Activated CD8-positive, alpha-beta memory T cell treated with anti-CD3 and anti-CD28 coated beads for 36 hours (primary cell): ENCODE results near the gene NAB1. TPM values are rescaled to one million over a fixed set of nuclear protein-coding genes. Genes with fewer than 3 reads are reported as not detected.

ENCODE experiments used
- CTCF ChIA-PET: fragments of 350-600 bp; sonication (Branson Sonifier 250); formaldehyde crosslinking; loops from one replicate; lab custom pipeline; 2021; ENCODE audit warnings: antibody characterized with exemption; lab: Charles Lee
- POLR2A ChIA-PET: fragments of 350-600 bp; sonication (Branson Sonifier 250); formaldehyde crosslinking; loops from one replicate; lab custom pipeline; 2021; ENCODE audit warnings: antibody characterized with exemption; lab: Charles Lee
- total RNA-seq, 2 experiments: library from RNA; stranded (reverse); gene quantifications; one replicate each; pipeline ENCODE4 v1.2.3, GENCODE V29; 2021

Gene NAB1
- total RNA-seq, 2 experiments from 2014 or later: 30.1 to 32.7 TPM

DNA sequence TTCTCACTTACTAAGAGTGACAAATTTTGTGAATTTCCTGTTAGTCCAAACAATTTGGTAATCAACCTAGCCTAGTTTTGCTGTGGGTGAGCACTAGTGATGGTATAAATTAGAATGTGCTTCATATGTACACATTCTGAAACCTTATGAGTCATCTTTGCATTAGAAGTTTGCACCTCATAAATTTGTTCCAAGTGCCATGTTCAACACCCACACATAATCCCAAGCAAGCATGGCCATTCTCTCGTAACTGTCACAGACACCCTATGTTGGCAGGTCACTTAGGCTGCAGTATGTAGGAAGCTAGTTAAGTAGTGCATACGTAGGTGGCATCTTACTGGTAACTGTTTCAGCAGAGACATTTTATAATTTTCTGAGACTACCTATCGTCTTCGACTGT lies 46.9 kb downstream of the NAB1 start:
- POLR2A ChIA-PET: interaction anchor here (2.3 kb wide), 1 partner anchor 26 kb away, joined by 11 read pairs; no protein-coding TSS in a partner anchor
- CTCF ChIA-PET: no interaction called here

GRCh38 chr2:190696792-190697398 lies 48.0 kb downstream of the NAB1 start:
- ChIA-PET CTCF (no interaction called here), POLR2A (no interaction called here)

DNA sequence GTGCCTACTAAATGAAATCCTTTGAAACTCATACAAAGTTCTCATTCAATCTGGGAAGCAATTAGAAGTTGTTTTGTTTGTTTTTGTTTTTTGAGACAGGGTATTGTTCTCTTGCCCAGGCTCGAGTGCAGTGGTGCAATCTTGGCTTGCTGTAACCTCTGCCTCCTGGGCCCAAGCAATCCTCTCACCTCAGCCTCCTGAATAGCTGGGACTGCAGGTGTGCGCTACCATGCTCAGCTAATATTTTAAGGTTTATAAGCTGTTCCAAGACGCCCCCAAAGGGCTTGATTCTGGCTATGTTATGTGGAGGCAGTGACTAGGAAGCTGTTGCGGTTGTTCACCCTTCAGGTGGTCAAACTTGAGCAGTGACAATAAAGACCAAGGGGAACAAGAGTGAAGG lies 48.5 kb downstream of the NAB1 start:
- ChIA-PET CTCF (no interaction called here), POLR2A (interaction anchor here (0.6 kb wide), 1 partner anchor 262 kb away, joined by 3 read pairs; no protein-coding TSS in a partner anchor)

GRCh38 chr2:190698895-190699294 lies 50.0 kb downstream of the NAB1 start:
- ChIA-PET CTCF (no interaction called here), POLR2A (no interaction called here)

- ChIA-PET CTCF (interaction anchor here (1.6 kb wide), 1 partner anchor 10 kb away, joined by 5 read pairs; no protein-coding TSS in a partner anchor), POLR2A (interaction anchor here (0.8 kb wide), 1 partner anchor 51 kb away, joined by 3 read pairs; no protein-coding TSS in a partner anchor)
These were observed 52.7 kb downstream of the NAB1 start for GRCh38 chr2:190701586-190701985.

- POLR2A ChIA-PET: interaction anchor here (0.5 kb wide), 1 partner anchor 55 kb away, joined by 3 read pairs; no protein-coding TSS in a partner anchor
- CTCF ChIA-PET: no interaction called here
These were observed 56.4 kb downstream of the NAB1 start for GRCh38 chr2:190705280-190705679.

DNA sequence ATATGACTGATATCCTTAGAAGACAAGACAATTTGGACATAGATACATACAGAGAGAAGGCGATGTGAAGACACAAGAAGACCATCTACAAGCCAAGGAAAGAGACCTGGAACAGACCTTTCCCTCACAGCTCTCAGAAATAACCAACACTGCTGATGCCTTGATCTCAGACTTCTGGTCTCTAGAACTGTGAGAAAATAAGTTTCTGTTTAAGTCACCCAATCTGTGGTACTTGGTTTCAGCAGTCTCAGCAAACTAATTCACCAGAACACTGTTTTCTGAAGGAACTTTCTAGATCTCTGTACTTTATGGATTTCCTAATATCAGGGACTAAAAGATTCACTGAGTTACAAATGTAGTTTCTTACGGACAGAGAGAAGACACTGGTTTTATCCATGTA lies 58.8 kb downstream of the NAB1 start:
- CTCF ChIA-PET: interaction anchor here (1.4 kb wide), 1 partner anchor 11 kb away, joined by 5 read pairs; no protein-coding TSS in a partner anchor

DNA sequence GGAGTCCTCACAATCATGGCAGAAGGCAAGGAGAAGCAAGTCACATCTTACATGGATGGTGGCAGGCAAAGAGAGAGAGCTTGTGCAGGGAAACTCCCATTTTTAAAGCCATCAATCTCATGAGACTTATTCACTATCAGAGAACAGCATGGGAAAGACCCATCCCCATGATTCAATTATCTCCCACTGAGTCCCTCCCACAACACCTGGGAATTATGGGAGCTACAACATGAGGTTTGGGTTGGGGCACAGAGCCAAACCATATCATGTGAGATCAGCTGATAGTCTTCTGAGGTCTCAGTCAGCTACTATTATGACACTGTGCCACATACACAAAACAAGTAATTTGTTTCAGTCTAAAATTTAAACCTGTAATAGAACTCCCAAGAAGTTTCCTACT lies 59.8 kb downstream of the NAB1 start:
- POLR2A ChIA-PET: interaction anchor here (0.6 kb wide), 1 partner anchor 172 kb away, joined by 6 read pairs; no protein-coding TSS in a partner anchor
- CTCF ChIA-PET: interaction anchor here (1.4 kb wide), 1 partner anchor 10 kb away, joined by 5 read pairs; no protein-coding TSS in a partner anchor

More for the DNA sequence above, 58.8 kb downstream of the NAB1 start:
- POLR2A ChIA-PET: no interaction called here

DNA sequence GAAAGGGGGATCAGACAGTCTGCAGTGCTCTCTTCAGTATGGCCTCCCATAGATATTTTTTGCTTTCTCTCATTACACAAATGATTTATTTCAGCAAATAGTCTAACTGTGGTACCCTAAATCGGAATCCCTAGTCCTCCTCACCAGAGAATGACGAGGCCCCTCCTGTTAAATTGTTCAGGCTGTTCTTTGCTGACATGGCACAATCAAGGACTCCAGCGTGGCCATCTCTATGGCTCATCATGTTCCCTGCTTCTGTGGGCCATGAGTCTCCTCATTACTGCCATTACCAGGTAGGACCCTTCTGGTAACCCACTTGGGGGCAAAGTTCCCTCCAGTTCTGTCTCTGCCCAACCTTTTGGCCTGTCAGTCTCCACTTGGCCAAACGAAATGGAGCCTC lies 62.2 kb downstream of the NAB1 start:
- POLR2A ChIA-PET: no interaction called here

DNA sequence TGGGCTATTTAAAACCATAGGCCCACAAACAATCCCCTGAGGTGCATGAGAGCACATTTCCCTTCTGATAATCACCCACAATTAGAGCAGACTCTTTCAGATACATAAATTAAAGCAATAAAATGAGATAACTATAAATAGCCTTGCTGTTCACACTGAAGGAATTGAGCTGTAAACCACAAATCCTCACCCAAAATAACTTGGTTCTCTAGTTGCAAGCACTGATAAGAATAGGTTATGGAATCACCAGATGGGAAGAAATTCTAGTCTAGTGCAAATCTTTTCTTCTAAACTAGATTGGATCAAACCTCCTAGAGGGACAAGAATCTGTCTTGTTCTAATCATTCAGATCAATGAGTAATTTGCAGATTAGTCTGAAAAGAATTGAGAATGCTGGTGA lies 64.6 kb downstream of the NAB1 start:
- CTCF ChIA-PET: interaction anchor here (1.0 kb wide), 1 partner anchor 9 kb away, joined by 3 read pairs; no protein-coding TSS in a partner anchor
- POLR2A ChIA-PET: interaction anchor here (0.6 kb wide), 1 partner anchor 302 kb away, joined by 6 read pairs; no protein-coding TSS in a partner anchor

More for the DNA sequence above, 62.2 kb downstream of the NAB1 start:
- CTCF ChIA-PET: no interaction called here

DNA sequence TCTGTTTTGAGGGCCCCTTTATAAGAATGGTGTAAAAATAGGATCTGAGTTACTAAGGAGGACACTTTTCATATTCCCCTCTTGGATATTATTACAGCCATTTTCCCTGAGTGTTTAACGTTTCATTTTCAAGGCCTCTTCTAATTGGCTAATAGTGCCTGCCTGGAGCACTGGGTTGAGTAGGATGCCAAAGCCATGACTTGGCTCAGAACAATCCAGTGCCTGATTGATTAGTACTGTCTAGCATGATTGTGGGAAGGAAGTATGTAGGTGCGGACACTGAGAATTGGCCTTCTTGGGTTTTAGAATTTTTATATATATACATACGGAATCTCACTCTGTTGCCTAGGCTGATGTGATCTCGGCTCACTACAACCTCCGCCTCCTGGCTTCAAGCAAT lies 66.1 kb downstream of the NAB1 start:
- ChIA-PET POLR2A (no interaction called here), CTCF (interaction anchor here (1.2 kb wide), 1 partner anchor 22 kb away, joined by 3 read pairs; no protein-coding TSS in a partner anchor)

DNA sequence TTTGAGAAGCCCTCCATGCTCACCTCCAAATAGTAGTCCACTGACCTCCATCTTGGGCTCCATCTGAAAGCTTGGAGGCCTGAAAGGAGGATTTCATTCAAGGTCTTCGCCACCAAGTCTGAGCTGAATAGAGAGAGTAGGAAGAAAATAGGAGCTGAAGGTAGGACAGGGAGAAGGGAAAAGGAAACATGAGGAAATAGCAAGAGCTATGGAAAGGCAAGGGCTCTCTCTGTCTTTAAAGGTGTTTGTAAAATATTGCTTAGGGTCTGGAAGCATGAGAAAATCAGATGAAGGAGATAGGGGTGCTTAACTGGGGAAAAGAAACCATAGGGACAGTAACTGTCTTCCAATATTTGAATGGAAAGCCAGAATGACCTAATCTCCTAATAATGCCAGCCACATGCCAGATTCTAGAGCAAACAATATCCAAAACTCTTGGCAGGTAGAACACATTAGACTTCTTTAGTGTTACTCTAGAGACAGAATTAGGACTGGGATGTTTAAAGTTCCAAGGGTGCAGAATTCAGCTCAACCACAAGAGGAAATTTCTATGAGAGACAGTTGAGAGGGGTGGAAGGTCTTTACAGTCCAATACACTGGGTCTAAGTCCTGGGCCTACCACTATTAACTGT lies 67.4 kb downstream of the NAB1 start:
- CTCF ChIA-PET: interaction anchor here (1.2 kb wide), 2 partner anchors 12 to 24 kb away, joined by 3 to 4 read pairs; no protein-coding TSS in a partner anchor

GRCh38 chr2:190717306-190717705 lies 68.4 kb downstream of the NAB1 start:
- POLR2A ChIA-PET: no interaction called here
- CTCF ChIA-PET: interaction anchor here (1.2 kb wide), 1 partner anchor 13 kb away, joined by 4 read pairs; no protein-coding TSS in a partner anchor

More for the DNA sequence above, 67.4 kb downstream of the NAB1 start:
- POLR2A ChIA-PET: interaction anchor here (0.9 kb wide), 1 partner anchor 22 kb away, joined by 4 read pairs; no protein-coding TSS in a partner anchor

DNA sequence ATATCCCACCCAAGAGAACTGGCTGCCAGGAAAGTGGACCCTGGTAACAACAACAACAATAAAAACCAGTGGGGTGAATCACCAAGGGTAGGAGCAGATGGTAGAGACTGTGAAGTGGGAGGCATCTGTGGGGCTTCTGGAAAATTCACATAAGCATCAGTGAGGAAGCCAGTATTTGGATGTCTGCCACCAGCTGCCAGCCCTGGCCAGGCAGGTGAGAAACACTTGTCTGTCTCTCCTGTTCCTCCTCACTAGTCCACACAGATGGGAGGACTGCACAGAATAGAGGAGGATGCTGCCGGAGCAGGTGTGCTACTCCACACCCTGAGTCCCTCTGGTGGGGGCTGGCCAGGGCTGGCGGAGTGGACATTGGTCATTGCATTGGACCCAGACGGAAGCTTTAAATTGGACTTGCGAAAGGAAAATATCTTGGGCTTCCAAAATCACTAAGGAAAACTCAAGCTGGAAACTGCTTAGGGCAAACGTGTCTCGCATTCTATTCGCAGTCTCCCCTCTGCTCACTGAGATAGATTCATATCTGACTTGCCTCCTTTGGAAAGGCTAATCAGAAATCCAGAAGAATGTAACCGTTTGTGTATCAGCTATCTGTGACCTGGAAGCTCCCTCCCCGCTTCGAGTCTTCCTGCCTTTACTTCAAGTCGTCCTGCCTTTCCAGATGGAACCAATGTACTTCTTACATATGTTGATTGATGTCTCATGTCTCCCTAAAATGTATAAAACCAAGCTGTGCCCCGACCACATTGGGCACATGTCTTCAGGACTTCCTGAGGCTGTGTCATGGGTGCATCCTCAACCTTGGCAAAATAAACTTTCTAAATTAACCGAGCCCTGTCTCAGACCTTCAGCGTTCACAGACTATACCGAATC lies 69.1 kb downstream of the NAB1 start:
- ChIA-PET CTCF (interaction anchor here (1.3 kb wide), 1 partner anchor 10 kb away, joined by 5 read pairs; no protein-coding TSS in a partner anchor), POLR2A (interaction anchor here (0.7 to 1.1 kb wide), 2 partner anchors 39 to 71 kb away, joined by 3 to 5 read pairs; no protein-coding TSS in a partner anchor)

DNA sequence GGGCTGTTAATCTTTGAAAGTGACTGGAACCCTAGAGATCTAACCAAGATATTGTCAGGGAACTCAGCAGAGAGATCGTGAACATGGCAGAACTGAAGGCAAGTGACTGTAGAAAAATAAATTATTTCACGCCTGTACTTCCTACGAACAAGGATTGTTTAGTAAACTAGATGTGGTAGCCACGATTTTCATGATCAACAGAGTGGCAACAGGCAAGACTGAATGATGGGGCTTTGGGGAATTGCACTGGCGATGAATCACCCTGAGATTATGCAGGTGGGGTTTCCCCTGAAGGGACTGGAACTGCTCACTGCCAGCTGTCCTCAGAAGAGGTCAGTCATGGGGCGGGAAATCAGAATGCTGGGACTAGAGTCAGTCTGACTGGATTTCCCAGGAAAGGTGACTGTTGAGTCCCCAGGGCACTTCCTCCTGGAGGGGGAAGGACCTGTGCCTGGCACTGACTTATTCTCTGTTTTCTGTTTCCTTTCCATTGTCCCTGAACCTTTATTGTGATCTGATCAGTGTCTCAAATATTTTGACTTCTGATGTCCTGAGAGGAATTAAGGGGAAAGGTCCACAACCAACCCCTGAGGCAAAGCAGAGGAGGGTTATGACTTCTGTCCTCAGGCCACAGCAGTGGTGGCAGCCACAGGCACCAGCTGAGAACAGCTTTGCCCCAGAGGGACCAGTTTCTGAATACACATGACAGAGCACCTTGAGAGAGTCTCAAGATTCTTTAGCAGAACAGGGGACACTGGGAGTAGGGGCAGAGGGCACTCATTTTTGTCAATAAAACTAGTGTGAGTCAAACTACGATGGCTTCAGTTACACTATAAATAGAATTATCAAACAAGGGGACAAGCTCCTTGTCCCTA lies 70.0 kb downstream of the NAB1 start:
- ChIA-PET CTCF (interaction anchor here (1.3 kb wide), 1 partner anchor 11 kb away, joined by 5 read pairs; no protein-coding TSS in a partner anchor), POLR2A (interaction anchor here (0.7 to 1.1 kb wide), 3 partner anchors 40 to 72 kb away, joined by 3 to 5 read pairs (median 3); no protein-coding TSS in a partner anchor)

- ChIA-PET POLR2A (interaction anchor here (0.7 kb wide), 1 partner anchor 27 kb away, joined by 4 read pairs; no protein-coding TSS in a partner anchor), CTCF (no interaction called here)
These were observed 71.4 kb downstream of the NAB1 start for GRCh38 chr2:190720276-190720675.

- ChIA-PET CTCF (interaction anchor here (1.8 to 2.2 kb wide), 2 partner anchors 40 to 42 kb away, joined by 4 to 6 read pairs; no protein-coding TSS in a partner anchor), POLR2A (interaction anchor here (0.7 kb wide), 1 partner anchor 27 kb away, joined by 4 read pairs; no protein-coding TSS in a partner anchor)
These were observed 71.8 kb downstream of the NAB1 start for GRCh38 chr2:190720691-190721090.
